ENCODE data around the gene IRF1. TPM values are rescaled to one million over a fixed set of nuclear protein-coding genes. Genes with fewer than 3 reads are reported as not detected.

The IRF1 gene, protein sequence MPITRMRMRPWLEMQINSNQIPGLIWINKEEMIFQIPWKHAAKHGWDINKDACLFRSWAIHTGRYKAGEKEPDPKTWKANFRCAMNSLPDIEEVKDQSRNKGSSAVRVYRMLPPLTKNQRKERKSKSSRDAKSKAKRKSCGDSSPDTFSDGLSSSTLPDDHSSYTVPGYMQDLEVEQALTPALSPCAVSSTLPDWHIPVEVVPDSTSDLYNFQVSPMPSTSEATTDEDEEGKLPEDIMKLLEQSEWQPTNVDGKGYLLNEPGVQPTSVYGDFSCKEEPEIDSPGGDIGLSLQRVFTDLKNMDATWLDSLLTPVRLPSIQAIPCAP
- total RNA-seq (100 to 1,000 TPM in 1 of 9 donors, 10 to 100 TPM in 7, 1 to 10 TPM in 1; 3.0 to 116 (median 24.4) TPM), polyA plus RNA-seq (10 to 100 TPM in 2 of 3 donors, 1 to 10 TPM in 1; 9.0 to 20.0 (median 10.7) TPM)
- long read RNA-seq, donor 1, partial matches to known transcripts: 0 of 1 reads
- long read RNA-seq, donor 1, other reads (novel, unspliced or antisense): 0 of 1 reads
- long read RNA-seq, donor 2, partial matches to known transcripts: 0 of 1 reads
- long read RNA-seq, donor 2, other reads (novel, unspliced or antisense): 0 of 1 reads
- long read RNA-seq, donor 3, partial matches to known transcripts: 0 of 2 reads
- long read RNA-seq, donor 3, other reads (novel, unspliced or antisense): 0 of 2 reads
- long read RNA-seq, donor 4, transcript IRF1-201 (10 exons, 3,579 nt): major isoform, 6 of 12 reads
- long read RNA-seq, donor 4, partial matches to known transcripts: 5 of 12 reads
- long read RNA-seq, donor 4, other reads (novel, unspliced or antisense): 1 of 12 reads
- long read RNA-seq, donor 5, transcript IRF1-201 (10 exons, 3,579 nt): major isoform, 22 of 30 reads
- long read RNA-seq, donor 5, partial matches to known transcripts: 1 of 30 reads
- long read RNA-seq, donor 5, other reads (novel, unspliced or antisense): 7 of 30 reads
- long read RNA-seq, donor 6, transcript IRF1-201 (10 exons, 3,579 nt): major isoform, 13 of 28 reads
- long read RNA-seq, donor 6, partial matches to known transcripts: 11 of 28 reads
- long read RNA-seq, donor 6, other reads (novel, unspliced or antisense): 3 of 28 reads
- long read RNA-seq, donor 7: 0 reads
- long read RNA-seq, donor 8: 0 reads
- long read RNA-seq, donor 9, partial matches to known transcripts: 0 of 1 reads
- long read RNA-seq, donor 9, other reads (novel, unspliced or antisense): 0 of 1 reads
- long read RNA-seq, donor 10: 0 reads

DNA sequence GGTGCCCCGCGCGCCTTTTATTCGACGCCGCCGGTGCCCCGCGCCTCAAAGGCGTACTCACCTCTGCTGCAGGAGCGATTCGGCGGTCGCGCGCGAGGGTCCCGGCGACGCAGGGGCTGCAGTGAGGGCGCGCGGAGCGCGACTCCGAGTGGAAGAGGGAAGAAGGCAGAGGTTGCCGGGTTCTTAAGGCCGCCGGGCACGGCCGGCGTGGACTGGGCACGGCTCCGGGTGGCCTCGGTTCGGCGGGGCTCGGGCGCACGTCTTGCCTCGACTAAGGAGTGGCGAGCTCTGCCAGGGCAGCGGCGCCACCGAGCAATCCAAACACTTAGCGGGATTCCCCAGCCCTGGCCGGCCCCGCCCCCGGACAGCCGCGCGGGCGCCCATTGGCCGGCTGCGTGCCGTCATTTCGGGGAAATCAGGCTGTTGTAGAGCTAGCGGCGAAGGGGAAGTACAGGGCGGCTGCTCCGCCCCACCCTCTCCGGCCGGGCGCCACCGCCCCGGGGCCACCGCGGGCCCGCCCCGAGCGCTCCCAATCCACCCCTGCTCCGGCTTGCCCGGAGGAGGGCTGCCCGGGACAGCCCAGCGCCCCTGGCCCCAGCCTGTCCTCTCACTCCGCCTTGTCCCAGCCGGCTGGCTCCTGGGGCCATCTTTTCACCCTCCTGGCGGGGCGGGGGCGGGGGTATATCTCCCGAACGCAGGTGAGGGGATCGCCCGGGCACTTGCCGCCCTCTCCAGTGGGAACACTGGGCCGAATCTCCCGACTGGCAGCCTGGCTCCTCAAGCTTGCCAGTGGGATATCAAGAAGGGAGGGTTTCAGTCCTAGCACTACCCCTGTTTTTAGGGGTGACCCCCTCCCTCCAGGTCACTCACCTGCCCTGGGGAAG lies at the start of gene IRF1:
IRF1 (minus strand) TSS at position 290 of the 884 bp plus-strand sequence. CDS start 1,295 bp downstream, outside the sequence.
- Histone ChIP-seq H3K4me1 (replicated peaks in 1 of 2) (peaks cover 13 to 49% of the 10 kb centered on the region in 2 donors), H3K36me3 (replicated peaks in 1 of 2) (peaks cover 0 to 21% of the 10 kb centered on the region in 2 donors), H3K4me3 (peak within 1 kb of the TSS; percentile 43 to 88 (median 59)), H3K27ac (peak within 1 kb of the TSS; percentile 83 to 99 (median 93)), H3K27me3 (no peaks in the 10 kb centered on the region), H3K9me3 (replicated peaks in 1 of 3) (no peaks in the 10 kb centered on the region)
- peak; percentile 96 to 98 (median 97) for DNase-seq
- 0 to 1% (median 0%) methylated on average over 27 to 87 of the region's 87 CpGs; no CpG with 5 or more reads in 1 of the 4 donors for WGBS, 4 donors
- intact Hi-C loops (cut with DNase I): loop anchor here in 1 of 2 donors (10.0 kb wide), 1 partner anchor 216 kb away; no protein-coding TSS in a partner anchor
- TF ChIP-seq, protein P1, sequence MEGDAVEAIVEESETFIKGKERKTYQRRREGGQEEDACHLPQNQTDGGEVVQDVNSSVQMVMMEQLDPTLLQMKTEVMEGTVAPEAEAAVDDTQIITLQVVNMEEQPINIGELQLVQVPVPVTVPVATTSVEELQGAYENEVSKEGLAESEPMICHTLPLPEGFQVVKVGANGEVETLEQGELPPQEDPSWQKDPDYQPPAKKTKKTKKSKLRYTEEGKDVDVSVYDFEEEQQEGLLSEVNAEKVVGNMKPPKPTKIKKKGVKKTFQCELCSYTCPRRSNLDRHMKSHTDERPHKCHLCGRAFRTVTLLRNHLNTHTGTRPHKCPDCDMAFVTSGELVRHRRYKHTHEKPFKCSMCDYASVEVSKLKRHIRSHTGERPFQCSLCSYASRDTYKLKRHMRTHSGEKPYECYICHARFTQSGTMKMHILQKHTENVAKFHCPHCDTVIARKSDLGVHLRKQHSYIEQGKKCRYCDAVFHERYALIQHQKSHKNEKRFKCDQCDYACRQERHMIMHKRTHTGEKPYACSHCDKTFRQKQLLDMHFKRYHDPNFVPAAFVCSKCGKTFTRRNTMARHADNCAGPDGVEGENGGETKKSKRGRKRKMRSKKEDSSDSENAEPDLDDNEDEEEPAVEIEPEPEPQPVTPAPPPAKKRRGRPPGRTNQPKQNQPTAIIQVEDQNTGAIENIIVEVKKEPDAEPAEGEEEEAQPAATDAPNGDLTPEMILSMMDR (IDR thresholded peaks at IDR 0.05): no peak
- TF ChIP-seq POLR2A (IDR thresholded peaks at IDR 0.05): peak; percentile 96

DNA sequence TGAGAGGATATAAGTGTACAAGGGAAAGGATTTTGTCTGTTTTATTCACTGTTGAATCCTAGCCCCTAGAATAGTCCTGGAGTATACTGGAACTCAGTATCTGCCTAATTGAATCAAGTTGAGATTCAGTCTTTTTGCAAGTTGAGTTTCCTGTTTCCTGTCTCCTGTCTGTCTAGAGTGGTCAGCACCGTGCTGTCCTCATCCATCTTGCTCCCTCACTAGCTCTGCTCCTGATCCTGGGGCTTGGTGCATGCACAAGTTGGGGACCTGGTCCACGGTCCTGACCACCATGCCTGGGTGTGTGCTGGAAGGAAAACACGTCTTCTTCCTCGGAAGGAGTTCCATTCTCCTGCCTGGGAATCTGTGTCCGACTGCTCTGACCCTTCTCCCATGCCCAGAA lies 49.6 kb upstream of the IRF1 start:
- no peak for DNase-seq
- no peaks in the 10 kb centered on the region for H3K4me1 ChIP-seq (replicated peaks in 1 of 2)
- 77 to 89% (median 85%) methylated on average over 5 of the region's 5 CpGs for WGBS, 4 donors
- intact Hi-C loops (cut with DNase I): no loop called here
- no peak overlapping the region for H3K27ac ChIP-seq
- H3K9me3 ChIP-seq (replicated peaks in 1 of 3): no peaks in the 10 kb centered on the region
- no peaks in the 10 kb centered on the region for H3K27me3 ChIP-seq
- H3K4me3 ChIP-seq: no peak overlapping the region
- no peaks in the 10 kb centered on the region for H3K36me3 ChIP-seq (replicated peaks in 1 of 2)
- TF ChIP-seq POLR2A (IDR thresholded peaks at IDR 0.05): no peak
- TF ChIP-seq, protein P1 (IDR thresholded peaks at IDR 0.05): no peak

DNA sequence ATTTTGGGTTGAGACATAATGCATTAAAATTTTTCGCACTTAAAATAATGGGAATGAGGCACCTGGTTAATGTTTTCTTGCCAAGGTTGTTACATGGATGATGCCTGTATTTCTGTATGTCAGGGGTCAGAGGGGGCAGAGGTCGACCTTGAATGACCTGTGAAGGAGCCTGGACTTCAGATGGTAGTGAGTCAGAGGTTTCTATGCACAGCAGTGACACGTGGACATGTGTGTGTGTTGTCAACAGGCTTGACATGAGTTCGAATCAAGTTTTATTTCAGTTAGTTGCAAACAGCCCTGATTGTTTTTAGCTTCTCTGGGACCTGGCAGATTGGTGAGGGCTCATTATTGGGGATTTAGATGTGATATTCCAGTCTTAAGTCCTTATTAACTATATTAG lies 49.1 kb upstream of the IRF1 start:
- TF ChIP-seq, protein P1 (IDR thresholded peaks at IDR 0.05): no peak
- no peak for TF ChIP-seq POLR2A (IDR thresholded peaks at IDR 0.05)
- Histone ChIP-seq H3K4me3 (no peak overlapping the region), H3K9me3 (replicated peaks in 1 of 3) (no peaks in the 10 kb centered on the region), H3K27ac (no peak overlapping the region), H3K4me1 (replicated peaks in 1 of 2) (no peaks in the 10 kb centered on the region), H3K27me3 (no peaks in the 10 kb centered on the region), H3K36me3 (replicated peaks in 1 of 2) (no peaks in the 10 kb centered on the region)
- intact Hi-C loops (cut with DNase I): no loop called here
- 58 to 76% (median 73%) methylated on average over 4 of the region's 4 CpGs for WGBS, 4 donors
- DNase-seq: no peak
